ENCODE measurements around the gene PLA2G2C.
A peak's percentile ranks its signal among the peaks of the same experiment; 100 is the strongest.

GRCh38 chr1:20165522-20165951 is 20.8 kb downstream of the PLA2G2C start:
- TF ChIP-seq YY1 (IDR thresholded peaks at IDR 0.05; ENCODE audit: low read depth, low read length): no peak
- TF ChIP-seq POLR2A (IDR thresholded peaks at IDR 0.05; ENCODE audit: control extremely low read depth in 1 of 2, low read depth in 2 of 2, low read length in 2 of 2): no peak
- no peak for TF ChIP-seq GABPA (IDR thresholded peaks at IDR 0.05; ENCODE audit: borderline replicate concordance, insufficient read depth, low read length)
- peak; percentile 33 to 74 (median 65) for TF ChIP-seq CTCF (IDR thresholded peaks at IDR 0.05; ENCODE audit: control extremely low read depth in 1 of 3, insufficient read depth in 1 of 3, low read depth in 1 of 3, low read length in 3 of 3)
- TF ChIP-seq BCL11A (IDR thresholded peaks at IDR 0.05; ENCODE audit: low read depth in 2 of 2, low read length in 2 of 2): no peak
- TF ChIP-seq MAFK (IDR thresholded peaks at IDR 0.05; ENCODE audit: low read depth, low read length): no peak
- TF ChIP-seq SP1 (IDR thresholded peaks at IDR 0.05; ENCODE audit: low read depth, low read length): no peak
- no peak for TF ChIP-seq EP300 (IDR thresholded peaks at IDR 0.05; ENCODE audit: borderline replicate concordance in 1 of 2, low read depth in 2 of 2, low read length in 2 of 2)
- TF ChIP-seq SIX5 (IDR thresholded peaks at IDR 0.05; ENCODE audit: low read depth, low read length): no peak
- TF ChIP-seq NRF1 (IDR thresholded peaks at IDR 0.05; ENCODE audit: low read depth, low read length): no peak
- TF ChIP-seq JUND (IDR thresholded peaks at IDR 0.05; ENCODE audit: low read length): no peak
- TF ChIP-seq SIN3A (conservative IDR thresholded peaks at IDR 0.05 in 1 of 2, IDR thresholded peaks at IDR 0.05 in 1 of 2; ENCODE audit: low read depth in 1 of 2, low read length in 2 of 2): no peak
- TF ChIP-seq TEAD4 (IDR thresholded peaks at IDR 0.05; ENCODE audit: low read depth, low read length): no peak

All from H1 (cell line).